NCI-H2081 (cell line): ENCODE results near the gene INPP5E.

Source experiments
- DNase-seq, 2 experiments: peaks; one replicate each; lab custom pipeline; 2025; lab: John Stamatoyannopoulos, UW

The INPP5E gene, protein sequence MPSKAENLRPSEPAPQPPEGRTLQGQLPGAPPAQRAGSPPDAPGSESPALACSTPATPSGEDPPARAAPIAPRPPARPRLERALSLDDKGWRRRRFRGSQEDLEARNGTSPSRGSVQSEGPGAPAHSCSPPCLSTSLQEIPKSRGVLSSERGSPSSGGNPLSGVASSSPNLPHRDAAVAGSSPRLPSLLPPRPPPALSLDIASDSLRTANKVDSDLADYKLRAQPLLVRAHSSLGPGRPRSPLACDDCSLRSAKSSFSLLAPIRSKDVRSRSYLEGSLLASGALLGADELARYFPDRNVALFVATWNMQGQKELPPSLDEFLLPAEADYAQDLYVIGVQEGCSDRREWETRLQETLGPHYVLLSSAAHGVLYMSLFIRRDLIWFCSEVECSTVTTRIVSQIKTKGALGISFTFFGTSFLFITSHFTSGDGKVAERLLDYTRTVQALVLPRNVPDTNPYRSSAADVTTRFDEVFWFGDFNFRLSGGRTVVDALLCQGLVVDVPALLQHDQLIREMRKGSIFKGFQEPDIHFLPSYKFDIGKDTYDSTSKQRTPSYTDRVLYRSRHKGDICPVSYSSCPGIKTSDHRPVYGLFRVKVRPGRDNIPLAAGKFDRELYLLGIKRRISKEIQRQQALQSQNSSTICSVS

GRCh38 chr9:136439481-136440408 lies at the start of gene INPP5E:
INPP5E (minus strand) TSS chr9:136439845; CDS start chr9:136439419, 426 bp downstream.
- DNase-seq: peak; percentile 66 to 68

GRCh38 chr9:136488247-136489214 lies 48.9 kb upstream of the INPP5E start:
- DNase-seq: peak; percentile 35 to 44

GRCh38 chr9:136487672-136488071 lies 48.0 kb upstream of the INPP5E start:
- DNase-seq: no peak

DNA sequence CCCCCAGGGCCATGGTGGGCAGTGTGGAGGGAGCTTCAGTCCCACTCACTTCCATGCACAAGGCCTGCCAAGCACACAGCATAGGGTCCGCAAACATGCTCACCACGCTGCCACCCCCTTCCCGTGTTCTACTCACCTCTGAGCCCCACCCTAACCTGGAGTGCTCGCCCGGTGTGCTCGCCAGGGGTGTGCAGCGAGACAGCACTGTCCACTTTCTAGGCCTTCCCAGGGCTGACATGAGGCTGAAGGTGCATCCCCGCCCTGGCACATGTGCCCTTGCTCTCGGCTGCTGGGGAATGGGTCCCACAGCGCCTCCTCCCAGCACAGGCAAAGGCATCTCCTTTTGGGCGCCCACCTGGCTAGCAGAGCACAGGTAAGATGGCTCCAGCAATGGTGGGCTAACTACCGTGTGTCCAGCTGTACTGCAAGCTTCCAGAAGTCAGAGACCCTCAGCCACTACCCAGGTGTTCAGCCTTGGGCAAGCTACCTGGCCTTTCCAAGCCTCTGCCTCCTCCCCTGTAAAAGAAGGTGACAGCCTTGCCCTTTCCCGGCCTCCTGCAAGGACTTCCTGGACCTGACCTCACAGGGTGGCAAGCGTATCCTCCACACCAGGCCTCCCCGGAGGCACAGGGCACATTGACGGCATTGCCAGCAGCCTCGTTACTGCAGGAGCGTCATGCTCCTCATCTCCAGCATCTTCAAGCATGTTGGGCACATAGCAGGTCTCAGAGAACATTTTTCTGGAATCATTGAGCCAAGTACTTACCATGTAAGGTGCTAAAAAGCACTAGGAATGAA lies 47.4 kb upstream of the INPP5E start:
- no peak for DNase-seq

DNA sequence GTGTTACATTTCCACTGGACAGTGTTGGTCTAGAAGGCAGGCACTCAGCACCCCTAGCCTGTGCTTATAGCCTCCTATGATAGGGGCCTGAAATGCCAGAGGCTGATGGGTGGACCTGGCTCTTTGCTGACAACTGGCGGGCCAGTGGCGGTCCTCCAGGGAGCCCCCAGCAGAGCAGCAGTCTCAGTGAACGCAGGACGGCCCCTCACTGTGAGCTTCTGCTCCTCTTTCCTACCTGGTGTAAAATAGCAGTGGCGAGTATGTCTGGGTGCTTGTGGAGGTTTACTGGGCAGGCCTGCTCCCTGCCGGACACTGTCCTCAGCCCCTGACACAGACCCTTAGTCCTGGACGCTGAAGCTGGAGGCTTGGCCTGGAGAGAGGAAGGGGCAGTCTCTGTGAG lies 46.5 kb upstream of the INPP5E start:
- no peak for DNase-seq

DNA sequence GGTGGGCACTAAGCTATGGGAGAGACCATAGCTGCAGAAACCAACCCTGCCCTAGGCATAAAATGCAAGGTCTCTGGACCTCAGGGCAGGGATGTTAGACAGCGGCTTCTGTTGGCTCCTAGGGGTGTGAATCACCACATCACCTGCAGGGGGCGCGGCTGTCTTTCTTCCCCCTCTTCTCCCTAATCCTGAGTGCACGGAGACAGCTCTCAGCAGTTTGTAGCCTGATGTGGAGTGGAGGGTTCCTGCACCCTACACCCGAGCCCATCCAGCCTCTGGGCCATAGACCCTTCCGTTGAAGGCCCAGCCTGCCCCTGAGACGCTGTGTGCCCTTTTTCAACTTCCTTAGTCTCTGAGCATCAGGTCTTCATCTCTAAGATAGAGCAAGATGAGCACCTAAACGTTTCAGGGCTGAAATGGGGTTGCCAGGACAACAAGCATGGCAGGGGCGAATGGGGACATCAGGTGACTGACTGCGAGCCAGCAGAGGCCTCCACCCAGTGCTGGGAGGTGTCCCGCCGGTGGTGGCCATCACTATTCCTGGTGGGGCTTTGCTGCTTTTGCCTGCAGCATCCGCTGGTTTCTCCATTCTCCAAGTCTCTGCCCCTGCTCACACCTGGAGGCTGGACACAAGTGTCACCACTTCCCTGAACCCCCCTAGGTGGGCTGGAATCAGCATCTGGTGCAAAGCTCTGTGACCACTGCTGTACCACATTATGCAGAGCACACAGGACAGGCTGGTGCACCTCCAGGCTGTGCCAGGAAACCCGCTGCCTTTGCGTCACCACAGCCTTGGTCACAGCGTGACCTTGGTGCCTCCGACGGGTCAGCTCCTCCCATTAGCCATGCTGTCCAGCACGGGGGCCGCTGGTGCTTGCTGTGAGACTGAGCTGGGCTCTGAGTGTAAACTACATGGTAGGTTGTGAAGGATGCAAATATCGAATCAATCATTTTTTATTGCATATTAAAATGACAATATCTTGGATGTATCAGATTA lies 45.7 kb upstream of the INPP5E start:
- DNase-seq: peak; percentile 58 to 69

GRCh38 chr9:136484153-136485048 lies 44.8 kb upstream of the INPP5E start:
- no peak for DNase-seq

GRCh38 chr9:136483589-136484152 lies 44.0 kb upstream of the INPP5E start:
- peak; percentile 86 to 87 for DNase-seq

DNA sequence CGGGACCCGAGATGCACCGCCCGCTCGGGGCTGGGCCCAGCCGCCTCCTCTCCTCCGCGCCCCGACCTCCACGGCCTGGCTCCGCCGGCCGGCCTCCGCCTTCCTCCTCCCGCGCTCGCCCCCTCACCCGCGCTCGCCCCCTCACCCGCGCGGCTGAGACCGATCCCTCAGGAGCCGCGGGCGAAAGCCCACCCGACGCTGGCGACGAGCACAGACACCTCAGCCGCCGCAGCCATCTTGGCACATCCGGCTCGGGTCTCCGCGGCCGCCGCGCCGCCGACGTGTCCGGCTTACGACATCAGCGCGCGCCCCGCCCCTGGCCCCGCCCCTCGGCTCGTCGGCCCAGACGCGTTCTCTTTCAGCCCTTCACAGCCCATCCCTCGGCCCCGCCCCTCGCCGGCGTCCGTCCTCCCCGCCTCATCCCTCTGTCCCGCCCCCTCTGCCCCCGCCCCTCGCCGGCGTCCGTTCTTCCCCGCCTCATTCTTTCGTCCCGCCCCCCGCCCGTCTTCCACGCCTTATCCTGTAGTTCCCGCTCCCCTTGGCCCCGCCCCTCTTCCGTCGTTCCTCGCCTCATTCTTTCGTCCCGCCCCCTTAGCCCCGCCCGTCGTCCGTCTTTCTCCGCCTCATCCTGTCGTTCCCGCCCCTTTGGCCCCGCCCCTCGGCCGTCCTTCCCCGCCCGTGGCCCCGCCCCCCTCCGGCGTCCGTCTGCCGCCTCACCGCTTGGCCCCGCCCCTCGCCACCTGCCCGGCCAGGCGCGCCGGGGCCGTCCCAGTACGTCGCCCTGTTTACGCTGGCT lies 43.3 kb upstream of the INPP5E start, which contains the start of gene SEC16A:
Gene SEC16A (minus strand): TSS at position 248 of the 796 bp plus-strand sequence. CDS start 5,425 bp downstream, outside the sequence.
- peak; percentile 97 to 99 for DNase-seq

- peak in 1 of 2 experiments; percentile 22 for DNase-seq
Measured at GRCh38 chr9:136482046-136482792, 42.6 kb upstream of the INPP5E start.

- no peak for DNase-seq
Measured at GRCh38 chr9:136481558-136481957, 41.9 kb upstream of the INPP5E start.

DNA sequence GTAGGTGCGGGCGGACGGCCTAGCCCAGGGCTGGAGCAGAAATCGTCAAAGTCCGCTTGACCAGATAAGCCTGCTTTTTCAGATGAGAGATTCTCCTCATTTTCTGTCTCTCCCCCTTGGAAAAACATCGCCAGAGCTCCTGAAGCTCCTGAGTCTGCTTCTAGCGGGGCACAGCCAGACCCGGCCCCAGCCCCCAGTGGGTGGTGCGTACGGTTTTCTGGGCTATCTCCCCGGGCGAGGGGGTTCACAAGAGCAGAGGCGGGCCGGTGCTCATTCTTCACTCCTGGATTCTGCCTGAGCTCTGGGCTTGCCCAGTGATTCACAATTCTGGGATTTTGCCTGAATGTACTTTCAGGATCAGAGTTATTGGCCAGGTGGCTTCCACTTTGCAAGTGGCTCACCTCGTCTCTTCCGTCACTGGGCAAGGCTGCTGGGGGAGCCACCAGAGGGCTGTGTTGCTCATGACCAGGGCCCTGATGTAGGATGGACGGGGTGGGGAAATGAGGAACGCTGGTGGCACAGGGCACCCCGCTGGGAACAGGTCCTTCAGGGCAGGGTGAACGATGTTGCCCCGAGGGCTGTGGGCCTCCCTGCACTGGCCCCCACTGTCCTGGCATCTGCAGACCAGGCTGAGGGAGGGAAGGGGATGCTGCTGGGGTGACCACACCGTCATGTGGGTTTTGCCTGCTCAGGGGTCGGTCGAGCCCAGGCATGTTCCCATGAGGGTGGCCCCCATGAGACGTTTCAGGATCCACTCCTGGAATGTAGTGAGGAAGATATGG lies 36.9 kb upstream of the INPP5E start:
- DNase-seq: no peak

DNA sequence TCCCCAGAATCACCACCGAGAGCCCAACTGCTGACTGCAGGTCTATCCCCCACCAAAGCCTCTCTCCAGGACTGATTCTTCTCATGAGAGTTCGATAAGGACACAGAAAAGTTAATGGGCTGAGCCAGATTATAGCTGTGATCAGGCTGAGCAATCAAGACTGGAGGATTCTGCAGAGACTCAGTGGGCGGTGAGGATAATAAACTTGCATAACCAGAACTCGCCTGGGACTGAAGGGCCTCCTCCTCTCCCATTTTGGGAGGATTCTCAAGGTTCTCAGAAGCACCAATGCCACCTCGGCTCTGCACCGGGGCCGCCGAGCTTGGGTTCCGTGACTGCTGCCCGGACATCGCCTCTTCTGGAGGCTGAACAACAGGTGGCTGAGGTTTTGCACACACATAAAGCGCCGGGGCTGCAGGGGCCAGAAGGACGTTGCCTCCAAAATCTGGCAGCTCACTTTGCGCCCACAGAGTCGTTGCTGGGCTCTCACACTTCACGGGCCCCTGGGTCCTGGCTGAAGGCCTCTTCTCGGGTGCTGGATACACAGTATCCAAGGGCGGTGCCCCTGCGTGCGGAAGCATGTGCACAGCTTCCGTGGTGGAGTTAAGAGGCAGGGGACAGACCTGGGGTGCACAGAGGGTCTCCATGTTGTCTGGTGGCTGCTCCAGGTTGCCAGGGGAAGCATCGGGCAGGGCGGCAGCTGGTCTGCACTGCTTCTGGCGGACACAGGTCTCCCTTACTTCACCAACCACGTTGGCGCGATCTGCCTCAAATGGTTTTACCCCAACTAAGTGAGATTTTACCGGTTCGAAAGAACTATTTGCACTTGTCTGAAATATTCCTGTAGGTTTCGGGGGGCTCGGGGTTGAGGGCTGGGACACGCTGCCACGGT lies 35.6 kb upstream of the INPP5E start:
- no peak for DNase-seq

DNA sequence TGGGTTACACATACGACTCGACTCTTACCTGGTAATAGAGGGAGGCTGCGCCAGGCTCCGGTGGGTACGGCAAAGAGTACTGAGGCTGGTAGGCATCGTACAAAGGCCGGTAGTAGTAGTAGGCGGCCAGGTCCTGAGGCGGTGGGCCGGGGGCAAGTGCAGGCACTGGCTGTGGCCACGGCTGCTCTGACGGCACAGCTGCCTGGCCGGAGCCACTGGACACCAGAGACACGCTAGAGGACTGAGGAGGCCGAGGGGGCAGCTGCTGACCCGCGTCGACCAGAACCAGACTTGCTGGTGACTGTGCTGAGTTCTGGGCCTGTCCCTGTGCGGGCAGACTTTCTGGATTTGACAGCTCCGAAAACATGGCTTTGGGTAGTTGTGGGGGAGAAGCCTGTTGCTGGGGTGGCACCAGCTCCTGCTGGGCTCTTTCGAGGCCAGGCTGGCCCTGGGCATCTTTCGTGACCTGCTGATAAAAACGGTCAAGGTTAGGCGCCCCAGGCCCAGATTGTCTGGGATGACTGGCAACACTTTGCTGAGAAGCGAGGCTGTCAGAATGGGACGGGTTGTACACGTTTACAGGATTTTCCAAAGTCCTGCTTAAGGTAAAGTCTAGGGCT lies 34.5 kb upstream of the INPP5E start:
- no peak for DNase-seq
